Measurements from ENCODE around the gene HELZ.

DNA sequence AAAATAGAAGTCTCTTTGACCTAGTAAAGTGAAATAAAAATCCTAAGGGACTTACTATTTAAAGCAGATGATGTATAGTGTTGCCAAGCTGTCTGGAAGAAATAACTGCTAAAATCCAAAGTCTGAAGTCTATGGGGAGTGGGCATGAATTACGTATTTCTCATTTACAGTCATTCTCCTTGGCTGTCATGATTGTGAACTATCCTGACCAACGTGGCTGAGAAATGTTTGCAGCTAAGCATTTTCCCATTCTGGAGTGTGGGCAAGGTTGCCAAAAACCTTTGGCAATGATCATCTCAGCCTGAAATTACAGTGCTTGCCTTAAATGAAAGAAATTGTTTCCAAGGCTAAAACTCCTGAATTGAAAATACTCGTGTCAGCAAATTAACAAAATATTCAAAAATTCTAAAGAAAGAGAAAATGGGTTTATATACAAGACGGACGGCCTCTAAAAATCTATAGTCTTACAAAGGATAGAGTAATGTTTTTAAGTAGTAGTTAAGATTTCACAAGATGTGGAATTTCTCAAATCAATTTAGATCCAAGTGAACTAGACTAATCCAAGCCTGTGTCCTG is 123.6 kb downstream of the HELZ start:
- TF ChIP-seq CTCF (IDR thresholded peaks at IDR 0.05 in 2 of 3, conservative IDR thresholded peaks at IDR 0.05 in 1 of 3; ENCODE audit: borderline replicate concordance in 1 of 3, insufficient read depth in 1 of 3, low read depth in 2 of 3, low read length in 2 of 3) (no peak), CEBPB (IDR thresholded peaks at IDR 0.05; ENCODE audit: low read depth) (no peak)
